GM23338 (cell line): ENCODE data around the gene JAKMIP2. TPM values are rescaled to one million over a fixed set of nuclear protein-coding genes. Genes with fewer than 3 reads are reported as not detected.

Experiments
- ATAC-seq: fragments of 200-7000 bp; cut with Tn5 transposase; 3 replicates; pipeline ENCODE4 v1.9.1; 2020
- DNase-seq: peaks from one replicate; pipeline ENCODE4 v3.0.0-alpha.2; 2015; ENCODE audit warnings: low spot score
- H2AFZ ChIP-seq: fragments of 200-600 bp; sonication (generic); 2 replicates; pipeline ENCODE4 v1.8.0; 2016; ENCODE audit warnings: antibody characterized with exemption, mild to moderate bottlenecking, moderate library complexity
- H3F3A ChIP-seq: fragments of 200-600 bp; sonication (generic); replicated peaks from 2 replicates; pipeline ENCODE4 v1.8.0; 2017; ENCODE audit warnings: antibody characterized with exemption, mixed run types, low read depth
- H3K27ac ChIP-seq: fragments of 200-600 bp; sonication (generic); 2 replicates; pipeline ENCODE4 v1.6.1; 2016; ENCODE audit warnings: low read depth
- H3K27me3 ChIP-seq: fragments of 200-600 bp; sonication (generic); 2 replicates; pipeline ENCODE4 v1.8.0; 2016; ENCODE audit warnings: mild to moderate bottlenecking, mixed run types, moderate library complexity; ENCODE audit not compliant: insufficient read depth
- H3K36me3 ChIP-seq: fragments of 200-600 bp; sonication (generic); 2 replicates; pipeline ENCODE4 v1.8.0; 2016; ENCODE audit warnings: mild to moderate bottlenecking; ENCODE audit not compliant: insufficient read depth
- H3K4me1 ChIP-seq: fragments of 200-600 bp; sonication (generic); 2 replicates; pipeline ENCODE4 v1.8.0; 2016; ENCODE audit warnings: mild to moderate bottlenecking, moderate library complexity; ENCODE audit not compliant: insufficient read depth
- H3K4me2 ChIP-seq: fragments of 200-600 bp; sonication (generic); 2 replicates; pipeline ENCODE4 v1.7.1; 2017; ENCODE audit warnings: mixed run types
- H3K4me3 ChIP-seq: fragments of 200-600 bp; sonication (generic); 2 replicates; pipeline ENCODE4 v1.6.1; 2016; ENCODE audit warnings: mixed run types
- H3K79me2 ChIP-seq: fragments of 200-600 bp; sonication (generic); replicated peaks from 2 replicates; pipeline ENCODE4 v1.8.0; 2017; ENCODE audit warnings: mild to moderate bottlenecking; ENCODE audit not compliant: insufficient read depth
- H3K9me2 ChIP-seq: fragments of 200-600 bp; sonication (generic); 2 replicates; pipeline ENCODE4 v1.8.0; 2017; ENCODE audit not compliant: insufficient read depth
- H4K20me1 ChIP-seq: fragments of 200-600 bp; sonication (generic); replicated peaks from 2 replicates; pipeline ENCODE4 v1.8.0; 2017; ENCODE audit warnings: mild to moderate bottlenecking; ENCODE audit not compliant: insufficient read depth
- H3K27ac Mint-ChIP-seq: 2 replicates; pipeline ENCODE4 v1.8.0; 2020; ENCODE audit warnings: inconsistent platforms, mild to moderate bottlenecking, moderate library complexity, mixed read lengths
- H3K27me3 Mint-ChIP-seq: 3 replicates; pipeline ENCODE4 v1.8.0; 2022; ENCODE audit warnings: low read depth, mild to moderate bottlenecking, moderate library complexity, mixed read lengths, inconsistent platforms; ENCODE audit not compliant: insufficient read depth, poor library complexity
- H3K36me3 Mint-ChIP-seq: 3 replicates; pipeline ENCODE4 v1.8.0; 2021; ENCODE audit warnings: low read depth, mild to moderate bottlenecking, inconsistent platforms, moderate library complexity, mixed read lengths
- H3K4me1 Mint-ChIP-seq: 3 replicates; pipeline ENCODE4 v1.8.0; 2020; ENCODE audit warnings: mild to moderate bottlenecking, inconsistent platforms, mixed read lengths
- H3K4me3 Mint-ChIP-seq: 3 replicates; pipeline ENCODE4 v1.8.0; 2021; ENCODE audit warnings: moderate library complexity, mild to moderate bottlenecking, inconsistent platforms, mixed read lengths
- H3K9me3 Mint-ChIP-seq: 3 replicates; pipeline ENCODE4 v1.8.0; 2020; ENCODE audit warnings: moderate library complexity, mild to moderate bottlenecking, inconsistent platforms, mixed read lengths
- CREB1 ChIP-seq: fragments of 250-450 bp; sonication (Bioruptor Pico); IDR thresholded peaks from 2 replicates; pipeline ENCODE4 v1.5.0; 2020; ENCODE audit warnings: low read depth, mild to moderate bottlenecking, moderate library complexity
- CTCF ChIP-seq, 2 experiments: fragments of 200-600 bp in 1 of 2; sonication (generic) in 1 of 2; conservative IDR thresholded peaks; 2 replicates each; pipeline versions ENCODE4 v1.5.1 to v1.6.1; 2016 to 2017; ENCODE audit warnings: antibody characterized with exemption in 2 of 2, low read depth in 2 of 2, mild to moderate bottlenecking in 2 of 2, moderate library complexity in 1 of 2
- EZH2 ChIP-seq: fragments of 200-600 bp; sonication (generic); IDR thresholded peaks from one replicate; pipeline ENCODE4 v1.8.0; 2017; ENCODE audit warnings: antibody characterized with exemption, mild to moderate bottlenecking, low read depth; ENCODE audit not compliant: unreplicated experiment
- JUNB ChIP-seq: IDR thresholded peaks from one replicate; pipeline ENCODE4 v1.6.1; 2016; ENCODE audit warnings: antibody characterized with exemption; ENCODE audit not compliant: unreplicated experiment
- NANOG ChIP-seq: IDR thresholded peaks from 2 replicates; pipeline ENCODE4 v1.6.1; 2016; ENCODE audit warnings: antibody characterized with exemption, borderline replicate concordance
- STAT1 ChIP-seq: IDR thresholded peaks from one replicate; pipeline ENCODE4 v1.6.1; 2016; ENCODE audit warnings: antibody characterized with exemption; ENCODE audit not compliant: unreplicated experiment
- ZNF331 ChIP-seq: fragments of 250-450 bp; sonication (Bioruptor Pico); IDR thresholded peaks from 2 replicates; pipeline ENCODE4 v1.5.0; 2020; ENCODE audit warnings: low read depth, mild to moderate bottlenecking, moderate library complexity
- polyA plus RNA-seq: library from polyadenylated mRNA; unstranded; fragments of >200 nt; fragmentation: Nextera tagmentation; extraction: Ambion mirVana; gene quantifications from 2 replicates; pipeline ENCODE4 v1.2.1, GENCODE V29; 2016
- total RNA-seq: library from RNA; depleted of rRNA; stranded (reverse); fragments of >200 nt; shearing (Covaris generic); gene quantifications from 2 replicates; pipeline ENCODE4 v1.2.3, GENCODE V29; 2014

JAKMIP2 gene
- total and polyA plus RNA-seq, 2 experiments from 2014 or later: 20.5 to 27.2 TPM

GRCh38 chr5:147544556-147544955, 238.0 kb downstream of the JAKMIP2 start:
- H3K4me1 ChIP-seq: no peaks in the 10 kb centered on the region
- no peaks in the 10 kb centered on the region for H3F3A ChIP-seq
- no peaks in the 10 kb centered on the region for H3K27me3 Mint-ChIP-seq
- no peaks in the 10 kb centered on the region for H3K36me3 ChIP-seq
- no peaks in the 10 kb centered on the region for H3K79me2 ChIP-seq
- DNase-seq (no peak), ATAC-seq (no peak)
- TF ChIP-seq JUNB: no peak
- TF ChIP-seq CTCF (conservative IDR thresholded peaks at IDR 0.05; ENCODE audit: low read depth in 2 of 2): no peak
- no peak for TF ChIP-seq STAT1
- TF ChIP-seq EZH2: no peak
- no peak for TF ChIP-seq CREB1 (CRISPR knock-in tag)
- TF ChIP-seq ZNF331 (CRISPR knock-in tag): no peak
- no peak for TF ChIP-seq NANOG
- H3K27ac ChIP-seq: no peak overlapping the region
- H3K4me3 ChIP-seq: no peak overlapping the region
- H3K27ac Mint-ChIP-seq: no peak overlapping the region
- H3K4me3 Mint-ChIP-seq: no peak overlapping the region
- H4K20me1 ChIP-seq: no peaks in the 10 kb centered on the region
- H3K36me3 Mint-ChIP-seq: no peaks in the 10 kb centered on the region
- 0 out of 2 replicates have a peak, but pooled peaks cover 4% of the 10 kb centered on the region for H3K9me2 ChIP-seq
- no peaks in the 10 kb centered on the region for H3K4me1 Mint-ChIP-seq
- H3K9me3 Mint-ChIP-seq: no peaks in the 10 kb centered on the region
- peak overlapping the region; percentile 21; the same call in 1 of the 2 replicates for H2AFZ ChIP-seq
- H3K27me3 ChIP-seq: no peaks in the 10 kb centered on the region
- H3K4me2 ChIP-seq: no peak overlapping the region

- H3K4me1 ChIP-seq: no peaks in the 10 kb centered on the region
- H3K9me2 ChIP-seq: no peaks in the 10 kb centered on the region
- H3K4me3 ChIP-seq: no peak overlapping the region
- no peaks in the 10 kb centered on the region for H3K27me3 ChIP-seq
- H3K36me3 Mint-ChIP-seq: no peaks in the 10 kb centered on the region
- no peaks in the 10 kb centered on the region for H3K36me3 ChIP-seq
- H3K27me3 Mint-ChIP-seq: no peaks in the 10 kb centered on the region
- no peaks in the 10 kb centered on the region; the same call in 2 of the 3 replicates for H3K9me3 Mint-ChIP-seq
- H3K27ac ChIP-seq: no peak overlapping the region
- H3F3A ChIP-seq: no peaks in the 10 kb centered on the region
- no peaks in the 10 kb centered on the region for H4K20me1 ChIP-seq
- H3K4me2 ChIP-seq: no peak overlapping the region
- no peak for ATAC-seq
- DNase-seq: no peak
- H3K27ac Mint-ChIP-seq: no peak overlapping the region
- H3K79me2 ChIP-seq: no peaks in the 10 kb centered on the region
- no peak for TF ChIP-seq CTCF (conservative IDR thresholded peaks at IDR 0.05; ENCODE audit: low read depth in 2 of 2)
- H3K4me3 Mint-ChIP-seq: no peak overlapping the region
- H2AFZ ChIP-seq: no peak overlapping the region
- H3K4me1 Mint-ChIP-seq: no peaks in the 10 kb centered on the region
Measured at GRCh38 chr5:147539053-147539452, 243.5 kb downstream of the JAKMIP2 start.
